Measurements from ENCODE around the gene ZNF207.
"Not testable (repeated sequence)": the region's sequence is repeated elsewhere in the genome, so short reads cannot be mapped to it uniquely, and the experiment has no call there.

The ZNF207 gene

DNA sequence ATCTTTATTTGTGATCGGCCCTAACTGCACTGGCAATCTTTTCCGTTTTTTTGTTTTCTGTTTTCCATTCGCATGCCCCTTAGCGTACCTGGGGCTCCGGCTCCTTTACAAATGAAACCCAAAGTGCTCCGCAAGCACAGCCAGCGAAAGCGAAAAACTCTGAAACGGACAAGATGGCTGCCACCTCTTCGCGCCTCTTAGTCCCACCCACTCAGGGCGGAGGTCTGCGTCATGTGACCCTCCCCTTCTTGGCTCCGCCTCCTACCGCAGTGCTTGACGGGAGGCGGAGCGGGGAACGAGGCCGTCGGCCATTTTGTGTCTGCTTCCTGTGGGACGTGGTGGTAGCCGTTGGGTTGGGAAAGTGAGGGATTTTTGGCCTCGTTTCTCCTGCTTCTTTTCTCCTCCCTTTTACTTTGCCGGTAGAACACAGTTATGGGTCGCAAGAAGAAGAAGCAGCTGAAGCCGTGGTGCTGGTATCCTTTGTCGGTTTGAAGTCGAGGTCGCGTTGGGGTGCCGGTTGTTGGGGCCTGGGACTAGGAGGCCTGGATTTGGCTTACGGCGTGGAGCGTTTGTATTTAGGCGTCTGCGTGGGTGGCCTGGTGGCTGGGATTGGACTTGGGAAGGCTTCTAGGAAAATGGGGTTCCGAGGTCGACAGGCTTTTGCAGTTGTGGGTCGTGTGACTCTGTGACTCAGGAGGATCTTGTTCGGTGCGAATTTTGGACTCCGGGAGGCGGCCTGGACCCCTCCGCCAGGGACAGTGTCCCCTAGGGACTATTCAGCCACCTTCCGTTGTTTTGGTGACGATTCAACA, at the start of gene ZNF207:
ZNF207 (plus strand) TSS at position 304 of the 812 bp plus-strand sequence; CDS start at position 433, 129 bp downstream.
- peak; percentile 88 for DNase-seq

DNA sequence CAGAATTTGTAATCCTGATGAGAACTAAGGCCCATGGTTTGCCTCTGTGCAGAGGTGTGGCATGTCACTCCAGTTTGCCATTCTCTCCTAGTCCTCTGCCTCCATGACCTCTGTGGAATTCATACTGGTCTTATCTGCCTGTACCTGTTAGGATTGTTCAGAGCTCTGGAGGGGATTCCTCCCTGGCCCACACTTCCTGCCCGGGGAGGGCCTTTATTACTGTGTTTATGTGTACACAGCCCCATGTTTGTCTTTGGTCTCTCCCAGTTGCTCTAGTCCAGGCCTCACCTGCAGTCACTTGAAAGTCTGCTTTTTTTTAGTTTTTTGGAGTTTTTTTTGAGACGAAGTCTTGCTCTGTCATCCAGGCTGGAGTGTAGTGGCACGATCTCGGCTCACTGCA, 47.9 kb upstream of the ZNF207 start:
- DNase-seq = no peak

DNA sequence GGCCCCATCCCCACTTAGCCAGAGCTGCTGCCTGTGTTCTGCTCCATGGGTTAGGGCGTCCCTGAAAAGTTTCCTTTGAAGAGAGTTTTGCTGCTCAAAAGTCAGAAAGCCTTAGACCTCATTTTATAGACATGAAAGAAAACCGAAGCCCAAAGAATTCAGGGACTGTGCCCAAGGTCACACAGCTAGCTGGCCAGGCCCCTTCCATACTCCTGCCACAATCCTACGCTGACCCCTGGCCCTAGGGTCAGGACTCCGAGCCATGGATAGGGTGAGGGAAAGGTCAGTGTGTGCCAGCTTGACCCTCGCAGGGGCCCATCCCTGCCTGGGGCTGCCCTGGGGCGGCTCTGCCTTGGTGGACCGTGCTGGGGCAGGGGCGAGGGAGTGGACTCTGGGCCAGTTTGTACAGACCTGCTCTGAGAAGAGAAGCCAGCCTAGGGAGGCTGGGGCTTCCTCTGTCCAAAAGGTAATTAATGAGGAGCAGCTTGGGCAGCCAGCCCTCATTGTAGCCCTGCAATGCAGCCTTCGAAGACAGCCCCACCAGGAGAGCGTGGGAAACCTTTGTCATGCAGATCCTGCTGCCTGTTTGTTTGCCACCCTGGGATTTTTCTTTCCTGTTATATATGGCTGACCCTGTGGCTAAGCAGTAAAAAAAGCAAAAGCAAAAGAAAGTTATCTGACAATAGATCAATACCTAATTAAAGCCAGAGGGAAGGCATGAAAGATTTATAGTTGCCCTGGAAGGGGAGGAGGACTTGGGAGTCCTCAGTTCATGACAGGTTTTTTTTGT, 46.9 kb upstream of the ZNF207 start:
- no peak for DNase-seq

DNA sequence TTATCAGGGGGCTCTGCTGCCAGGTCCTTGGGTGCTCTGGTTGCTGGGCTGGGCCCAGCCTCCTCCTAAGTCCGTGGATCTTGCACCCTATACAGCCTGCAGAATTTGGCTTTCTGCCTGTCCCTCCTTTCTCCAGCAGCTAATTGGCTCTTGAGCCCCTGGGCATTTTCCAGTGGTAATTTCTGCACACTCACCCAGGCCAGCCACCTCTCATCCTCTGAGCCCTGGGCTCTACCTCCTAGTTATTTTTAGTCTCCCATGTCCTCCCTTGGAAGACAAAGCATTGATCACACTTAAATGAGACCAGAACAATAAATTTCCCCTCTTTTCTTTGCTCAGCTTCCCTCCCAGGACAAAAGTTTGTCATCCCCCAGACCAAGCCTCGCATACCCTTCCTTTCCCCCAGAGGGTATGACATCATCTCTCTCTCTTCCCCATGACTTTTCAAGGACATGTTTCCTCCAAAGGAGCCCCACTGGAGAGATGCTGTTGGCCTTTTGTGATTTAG, 46.1 kb upstream of the ZNF207 start:
- no peak for DNase-seq

DNA sequence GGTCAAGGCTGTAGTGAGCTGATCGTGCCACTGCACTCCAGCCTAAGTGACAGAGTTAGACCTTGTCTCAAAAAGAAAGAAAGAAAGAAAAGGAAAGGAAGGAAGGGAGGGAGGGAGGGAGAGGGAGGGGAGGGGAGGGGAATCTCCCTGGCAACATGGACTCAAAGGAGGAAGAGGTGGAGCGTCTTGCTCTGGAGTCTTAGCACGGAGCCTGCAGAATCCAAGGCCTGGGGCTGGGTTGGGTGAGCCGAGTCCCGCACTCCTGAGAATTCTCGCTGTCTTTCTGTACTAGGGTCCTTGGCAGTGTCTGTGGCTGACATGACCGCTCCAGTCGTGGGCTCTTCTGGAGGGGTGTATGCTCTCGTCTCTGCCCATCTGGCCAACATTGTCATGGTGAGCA, 44.9 kb upstream of the ZNF207 start:
- no peak for DNase-seq

DNA sequence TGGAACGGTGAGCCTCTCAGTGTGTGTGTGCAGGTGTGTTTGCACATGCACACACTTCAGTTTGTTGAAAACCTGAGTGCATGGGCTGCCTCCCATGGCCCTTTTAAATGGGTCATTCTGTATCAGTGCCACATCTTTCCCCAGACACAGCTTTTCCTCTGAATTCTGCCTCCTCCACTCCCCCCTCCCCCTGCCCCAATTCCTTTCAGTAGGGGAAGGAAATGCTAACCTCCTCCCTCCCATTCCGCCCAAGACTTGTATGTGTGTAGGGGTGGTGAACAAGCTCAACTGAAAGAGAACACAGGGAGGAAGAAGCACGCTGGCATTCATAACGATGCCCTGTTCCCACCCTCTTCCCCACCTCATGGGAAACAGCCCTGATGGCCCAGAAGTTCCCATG, 42.3 kb upstream of the ZNF207 start:
- DNase-seq = no peak

DNA sequence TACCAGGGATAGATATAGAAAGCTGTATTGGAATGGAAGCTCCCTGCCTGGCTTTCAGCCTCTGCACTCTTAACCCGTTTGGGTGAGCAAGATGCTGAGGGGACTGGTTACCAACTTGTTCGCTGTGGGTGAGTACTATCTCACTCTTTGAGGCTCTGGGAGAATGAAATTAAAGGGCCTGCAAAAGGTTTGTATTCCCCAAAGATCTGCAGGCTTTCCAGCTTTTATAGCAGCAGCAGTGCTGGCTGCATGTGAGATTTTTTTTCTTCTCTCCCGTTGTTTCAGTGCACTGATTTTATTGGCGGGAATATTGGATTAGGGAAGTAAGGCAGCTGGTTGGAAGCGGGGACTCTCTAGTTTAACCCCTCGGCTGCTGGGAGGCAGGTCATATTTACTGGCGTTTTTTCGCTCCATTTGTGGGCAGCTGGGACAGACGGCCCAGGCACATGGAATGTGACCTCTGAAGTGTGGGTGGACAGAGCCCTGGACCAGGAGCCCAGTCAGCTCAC, 38.9 kb upstream of the ZNF207 start:
- no peak for DNase-seq

DNA sequence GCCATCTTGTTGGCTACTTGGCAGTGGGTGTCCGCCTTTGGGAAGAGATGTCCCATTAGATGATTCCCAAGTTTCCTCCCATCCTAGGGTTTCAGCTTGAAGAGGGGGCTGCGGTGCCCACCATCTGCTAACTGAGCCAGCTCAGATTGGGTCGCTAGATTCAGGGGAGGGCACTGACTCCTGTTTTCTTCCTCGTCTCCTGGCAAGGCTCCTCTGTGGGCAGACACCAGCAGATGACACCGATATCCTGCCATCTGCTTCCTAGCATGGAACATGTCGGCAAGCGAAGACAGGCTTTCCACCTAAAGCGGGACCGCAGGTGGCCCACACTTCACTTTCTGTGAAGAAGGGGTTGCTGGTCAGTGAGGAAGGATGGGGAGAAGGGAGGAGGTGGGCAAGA, 35.3 kb upstream of the ZNF207 start:
- no peak for DNase-seq

DNA sequence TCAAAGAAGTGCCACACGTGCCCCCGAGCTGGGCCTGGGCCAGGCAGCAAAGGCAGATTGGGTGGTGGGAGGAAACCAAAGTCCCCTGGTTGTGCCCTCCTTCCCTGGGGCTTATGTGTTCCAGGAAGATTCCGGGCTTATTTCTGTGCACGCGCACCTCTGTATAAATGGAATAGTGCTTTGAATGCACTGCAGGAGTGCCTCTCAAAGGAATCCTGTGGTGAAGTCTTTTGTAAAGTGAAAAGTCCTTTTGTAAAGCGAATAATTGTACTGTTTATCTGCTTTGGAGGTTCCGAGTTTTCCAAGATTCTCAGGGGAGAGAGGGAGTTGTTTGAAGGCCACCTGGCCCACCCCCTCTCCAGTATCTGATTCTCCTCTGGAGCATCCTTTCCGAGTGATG, 34.8 kb upstream of the ZNF207 start:
- DNase-seq = no peak

DNA sequence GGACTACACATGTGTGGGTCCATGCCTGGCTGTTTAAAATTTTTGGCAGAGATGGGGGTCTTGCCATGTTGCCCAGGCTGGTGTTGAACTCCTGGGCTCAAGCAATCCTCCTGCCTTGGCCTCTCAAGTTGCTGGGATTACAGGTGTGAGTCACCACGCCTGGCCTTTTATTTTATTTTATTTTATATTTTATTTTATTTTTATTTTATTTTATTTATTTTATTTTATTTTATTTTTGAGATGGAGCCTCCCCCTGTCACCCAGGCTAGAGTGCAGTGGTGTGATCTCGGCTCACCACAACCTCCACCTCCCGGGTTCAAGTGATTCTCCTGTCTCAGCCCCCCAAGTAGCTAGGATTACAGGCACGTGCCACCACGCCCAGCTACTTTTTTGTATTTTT, 33.3 kb upstream of the ZNF207 start:
- not testable (repeated sequence) for DNase-seq

DNA sequence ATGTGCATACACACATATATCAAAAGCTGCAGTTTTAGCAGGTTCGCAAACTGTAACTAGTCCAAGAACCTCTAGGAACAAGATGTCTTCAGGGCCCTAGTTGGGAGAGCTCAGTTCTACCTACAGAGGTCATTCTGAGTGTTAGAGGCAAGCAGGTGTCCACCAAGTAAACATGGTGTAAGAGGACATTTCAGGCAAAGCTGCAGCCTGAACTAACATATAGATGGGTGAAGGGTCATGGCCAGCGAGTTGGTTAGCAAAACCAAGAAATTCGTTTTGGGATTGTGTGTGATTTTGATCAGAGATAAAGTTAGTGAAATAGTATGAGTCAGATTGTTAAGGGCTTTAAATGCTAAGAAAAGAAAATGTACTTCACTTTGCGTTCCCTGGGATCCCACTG, 32.6 kb upstream of the ZNF207 start:
- DNase-seq = no peak

DNA sequence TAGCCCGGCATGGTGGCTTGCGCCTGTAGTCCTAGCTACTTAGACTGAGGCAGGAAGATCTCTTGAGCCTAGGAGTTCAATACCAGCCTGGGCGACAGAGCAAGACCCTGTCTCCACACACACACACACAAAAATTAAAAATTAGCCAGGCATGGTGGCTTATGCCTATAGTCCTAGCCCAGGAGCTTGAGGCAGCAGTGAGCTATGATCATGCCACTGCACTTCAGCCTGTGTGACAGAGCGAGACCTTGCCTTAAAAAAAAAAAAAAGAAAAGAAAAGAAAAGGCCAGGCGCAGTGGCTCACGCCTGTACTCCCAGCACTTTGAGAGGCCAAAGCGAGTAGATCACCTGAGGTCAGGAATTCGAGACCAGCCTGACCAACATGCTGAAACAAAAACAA, 31.9 kb upstream of the ZNF207 start:
- DNase-seq = no peak

DNA sequence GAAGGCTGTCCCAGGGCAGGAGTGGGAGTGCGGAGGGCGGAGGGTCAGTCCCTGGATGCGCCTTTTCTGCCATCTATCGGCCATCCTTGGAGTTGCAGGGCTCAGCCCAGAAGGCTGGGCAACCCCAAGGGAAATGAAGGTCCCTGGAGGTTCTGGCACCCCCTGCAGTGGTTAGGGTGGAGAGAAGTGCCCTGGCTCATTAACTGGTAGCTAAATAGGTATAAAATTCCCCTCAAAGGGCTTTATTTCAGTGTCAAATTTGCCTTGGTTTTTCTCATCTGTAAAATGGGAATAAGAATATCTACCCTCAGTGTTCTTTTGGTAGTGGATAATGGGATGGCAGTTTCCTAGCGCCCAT, 30.4 kb upstream of the ZNF207 start:
- DNase-seq = peak; percentile 38

DNA sequence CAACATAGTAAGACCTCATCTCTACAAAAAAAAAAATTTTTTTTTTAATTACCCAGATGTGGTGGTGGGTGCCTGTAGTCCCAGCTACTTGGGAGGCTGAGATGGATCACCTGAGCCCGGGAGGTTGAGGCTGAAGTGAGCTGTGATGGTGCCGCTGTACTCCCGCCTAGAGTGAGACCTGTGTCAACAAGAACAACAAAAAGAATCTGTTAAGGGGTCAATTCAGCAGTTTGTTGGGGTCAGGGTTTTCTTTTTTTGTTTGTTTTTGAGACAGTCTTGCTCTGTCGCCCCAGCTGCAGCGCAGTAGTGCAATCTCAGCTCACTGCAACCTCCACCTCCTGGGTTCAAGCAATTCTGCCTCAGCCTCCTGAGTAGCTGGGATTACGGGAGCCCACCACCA, 29.9 kb upstream of the ZNF207 start:
- DNase-seq = not testable (repeated sequence)

DNA sequence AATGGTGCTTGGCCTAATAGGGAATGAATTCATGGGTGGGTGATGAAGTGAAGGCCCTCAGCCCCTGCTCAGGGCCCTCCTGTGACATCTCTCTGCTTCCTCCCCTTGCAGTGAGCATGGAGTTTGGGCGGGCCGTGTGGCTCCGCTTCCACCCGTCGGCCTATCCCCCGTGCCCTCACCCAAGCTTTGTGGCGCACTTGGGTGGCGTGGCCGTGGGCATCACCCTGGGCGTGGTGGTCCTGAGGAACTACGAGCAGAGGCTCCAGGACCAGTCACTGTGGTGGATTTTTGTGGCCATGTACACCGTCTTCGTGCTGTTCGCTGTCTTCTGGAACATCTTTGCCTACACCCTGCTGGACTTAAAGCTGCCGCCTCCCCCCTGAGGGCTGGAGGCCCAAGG, 29.1 kb upstream of the ZNF207 start:
- DNase-seq = no peak

DNA sequence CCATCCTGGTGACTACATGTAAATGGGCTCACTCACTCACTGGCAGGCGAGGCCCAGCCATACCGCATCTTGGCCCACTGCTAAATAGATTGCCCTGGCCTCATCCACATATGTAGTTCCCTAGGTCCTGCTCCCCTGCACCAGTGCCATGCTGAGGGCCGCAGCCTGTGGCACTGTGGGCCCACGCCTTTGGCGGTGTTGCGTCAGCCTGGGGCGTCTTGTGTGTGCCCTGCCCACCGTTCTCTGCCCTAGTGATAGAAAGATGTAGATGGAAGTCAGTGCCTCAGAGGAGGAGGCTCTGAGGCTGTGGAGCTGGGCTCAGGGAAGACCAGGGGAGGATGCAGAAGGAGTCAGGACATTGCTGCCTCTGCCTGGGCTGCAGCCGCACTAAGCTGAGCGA, 26.9 kb upstream of the ZNF207 start:
- no peak for DNase-seq

DNA sequence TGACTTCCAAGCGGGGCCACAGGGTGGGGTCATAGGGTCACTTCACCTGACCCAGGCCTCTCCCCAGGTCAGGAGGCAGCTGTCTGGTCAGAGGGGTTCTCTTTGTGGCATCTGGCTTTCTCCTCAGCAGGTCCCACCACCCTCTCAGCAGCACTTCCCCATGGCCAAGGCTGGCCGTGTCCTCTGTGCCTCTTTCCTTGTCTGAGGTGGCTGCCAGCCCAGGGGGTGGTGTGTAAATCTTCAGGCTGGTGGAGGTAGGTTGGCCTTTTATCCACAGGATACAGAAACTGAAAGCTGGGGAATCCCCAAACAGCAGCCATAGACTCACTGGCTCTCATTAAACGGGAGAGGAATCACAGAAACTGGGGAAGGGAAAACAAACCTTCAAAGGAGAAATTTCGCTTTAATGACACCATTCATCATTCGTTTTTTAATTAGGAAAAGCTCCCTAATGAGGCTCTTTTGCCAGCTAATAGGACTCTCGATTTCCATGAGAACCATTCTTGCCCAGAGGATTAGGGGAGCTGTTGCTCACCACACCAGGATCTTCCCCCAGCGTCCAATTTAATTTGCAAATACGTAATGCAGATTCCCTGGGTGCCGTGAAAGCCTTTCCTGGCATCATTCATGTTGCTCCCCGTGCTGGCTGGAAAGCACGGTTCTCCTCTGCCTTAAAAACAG, 26.0 kb upstream of the ZNF207 start:
- DNase-seq = peak; percentile 35

DNA sequence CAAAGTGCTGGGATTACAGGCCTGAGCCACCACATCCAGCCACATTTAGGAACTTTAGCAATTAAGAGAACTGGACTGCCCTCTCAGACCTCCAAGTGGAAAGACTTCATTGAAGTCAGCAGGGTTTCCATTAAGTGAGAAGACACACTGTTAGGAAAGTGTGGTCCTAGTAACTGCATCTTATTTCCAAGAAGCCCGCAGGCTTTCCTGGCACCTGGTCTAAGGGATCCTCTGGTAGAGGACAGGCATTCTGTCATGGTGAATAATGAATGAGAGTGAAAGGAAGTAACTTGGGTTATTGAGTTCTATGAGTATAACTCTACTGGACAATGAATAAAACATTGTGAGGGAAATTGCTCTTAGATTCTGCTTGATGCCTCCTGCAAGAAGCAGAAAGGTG, 22.0 kb upstream of the ZNF207 start:
- DNase-seq = no peak

DNA sequence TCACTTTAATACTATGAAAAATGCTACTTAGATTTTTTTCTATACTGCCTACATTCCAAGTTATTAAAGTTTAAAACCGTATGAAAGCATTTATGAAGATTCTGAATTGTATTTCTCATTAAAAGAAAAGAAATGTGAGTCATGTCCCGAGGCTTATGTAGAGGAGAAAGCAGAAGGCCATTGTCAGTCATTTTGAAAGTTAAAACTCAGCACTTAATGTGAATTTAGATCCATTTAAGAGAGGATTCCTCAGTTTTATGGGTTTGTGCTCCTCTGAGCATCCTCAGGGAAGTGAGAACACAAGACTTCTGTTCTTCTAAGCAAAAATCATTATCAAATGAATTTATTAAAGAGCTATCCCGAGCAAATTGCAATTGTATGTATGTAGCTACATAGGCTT, 19.8 kb upstream of the ZNF207 start:
- DNase-seq = no peak

DNA sequence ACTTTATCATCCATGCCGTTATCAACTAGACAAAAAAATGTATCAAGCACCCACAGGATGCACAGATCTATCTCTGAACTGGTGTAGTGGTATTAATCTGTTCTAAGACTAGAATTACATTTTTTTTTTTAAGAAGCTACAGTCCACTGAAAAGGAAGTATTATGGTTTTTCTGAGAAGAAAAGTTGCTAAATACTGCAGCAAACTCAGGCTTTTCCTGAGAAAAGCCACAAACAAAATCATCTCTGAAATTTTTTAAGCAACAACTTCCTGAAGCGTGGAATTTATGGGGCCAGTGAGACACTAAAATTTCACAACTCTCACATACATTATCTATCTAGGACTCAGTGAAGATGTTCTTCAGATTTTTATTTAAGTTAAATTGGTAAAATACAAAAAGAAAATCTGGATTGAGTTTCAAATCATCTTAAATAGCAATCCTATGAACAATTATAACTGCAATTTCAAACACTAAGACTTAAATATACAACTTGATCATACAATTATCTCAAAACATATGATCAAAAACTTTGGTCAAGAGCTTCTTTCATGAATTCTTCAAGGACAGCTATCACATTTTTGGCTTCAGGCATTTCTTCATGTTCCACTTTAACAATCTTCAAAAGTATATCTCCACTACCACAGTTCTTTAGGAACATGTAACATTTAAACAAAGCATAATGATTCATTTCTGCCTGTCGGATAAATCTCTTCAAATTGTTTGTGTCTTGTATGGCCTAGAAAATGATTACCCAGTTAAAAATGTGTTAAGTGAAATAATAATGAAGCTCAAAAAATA, 18.5 kb upstream of the ZNF207 start:
- DNase-seq = no peak

DNA sequence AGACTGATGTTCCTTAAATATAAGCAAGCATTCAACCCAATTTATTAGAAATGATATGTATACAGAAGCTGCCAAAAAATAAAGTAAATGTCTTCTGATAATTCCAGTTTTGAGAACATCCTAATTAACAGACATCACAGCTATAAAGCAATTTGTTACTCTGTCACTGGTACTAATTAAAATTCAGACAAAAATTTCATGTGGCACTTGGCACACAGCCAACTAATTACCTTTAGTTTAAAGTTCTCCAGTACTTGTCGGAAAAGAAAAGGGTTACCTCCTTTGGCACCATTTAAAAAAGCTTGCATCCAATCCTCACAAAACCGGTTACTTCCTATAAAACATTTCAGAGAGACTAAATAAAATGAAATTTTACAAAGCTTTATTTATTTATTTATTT, 16.8 kb upstream of the ZNF207 start:
- no peak for DNase-seq

DNA sequence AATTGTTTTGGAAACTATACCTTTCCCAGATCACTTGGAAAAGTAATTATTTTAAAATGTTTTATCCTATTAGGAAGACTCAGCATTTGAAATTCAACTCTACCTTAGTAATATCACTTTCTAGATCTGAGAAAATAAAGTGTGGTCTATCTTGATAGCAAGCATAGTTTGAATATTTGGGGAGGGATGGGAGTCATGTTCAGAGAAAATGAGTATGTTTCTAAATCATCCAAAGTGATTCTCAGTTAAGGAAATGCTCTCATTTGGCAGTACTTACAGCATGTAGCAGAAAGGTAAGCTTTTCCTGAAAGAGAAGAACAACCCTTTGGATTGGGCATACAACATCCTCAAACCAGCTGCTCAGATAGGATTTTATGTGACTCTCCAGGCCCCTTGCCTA, 14.9 kb upstream of the ZNF207 start:
- no peak for DNase-seq

DNA sequence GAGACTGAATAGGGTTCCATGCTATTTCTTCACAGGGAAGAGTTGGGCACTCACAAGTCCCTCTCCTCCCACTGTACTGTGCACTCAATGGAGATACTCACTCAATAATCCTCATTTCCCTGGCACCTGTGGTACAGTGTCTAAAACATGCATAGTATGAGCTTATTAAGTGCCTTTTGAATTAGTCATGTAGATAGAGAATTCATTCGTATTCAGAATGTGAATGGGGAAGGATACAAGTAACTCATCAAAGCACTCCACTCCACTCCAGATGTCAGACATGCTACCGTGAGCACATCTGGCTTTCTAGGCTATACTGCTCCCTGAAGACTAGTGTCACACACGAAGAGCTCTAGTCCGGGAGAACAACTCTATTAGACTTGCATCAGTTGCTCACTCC, 14.3 kb upstream of the ZNF207 start:
- DNase-seq = peak; percentile 76

Data from NCI-H226 (cell line).